B cell (primary cell): ENCODE data around the gene SLC12A6. TPM values are rescaled to one million over a fixed set of nuclear protein-coding genes. Genes with fewer than 3 reads are reported as not detected.

Experiments used
- ATAC-seq: fragments of 200-7000 bp; cut with Tn5 transposase; one replicate; pipeline ENCODE4 v1.10.0; 2021; ENCODE audit warnings: low read depth, mild to moderate bottlenecking, moderate number of reproducible peaks, moderate library complexity
- CTCF ChIA-PET: fragments of 350-600 bp; sonication (Branson Sonifier 250); formaldehyde crosslinking; loops from one replicate; lab custom pipeline; 2021; ENCODE audit warnings: antibody characterized with exemption, inconsistent platforms; lab: Charles Lee
- POLR2A ChIA-PET: fragments of 350-600 bp; sonication (Branson Sonifier 250); formaldehyde crosslinking; loops from one replicate; lab custom pipeline; 2021; ENCODE audit warnings: antibody characterized with exemption; lab: Charles Lee
- DNase-seq: peaks from one replicate; pipeline ENCODE4 v3.0.0; 2013
- H2AFZ ChIP-seq: 2 replicates; pipeline ENCODE4 v1.6.1; 2012; ENCODE audit warnings: mild to moderate bottlenecking, low read depth, low read length; ENCODE audit not compliant: insufficient read depth, poor library complexity, severe bottlenecking
- H3K27ac ChIP-seq, 2 donors: 1 replicate in 1 of 2; 2 replicates in 1 of 2; pipeline ENCODE4 v1.5.1; 2012 to 2013; ENCODE audit warnings: low read length in 2 of 2, mild to moderate bottlenecking in 2 of 2, moderate library complexity in 1 of 2
- H3K27me3 ChIP-seq, 4 experiments: fragments of 200-600 bp in 1 of 4; sonication (generic) in 1 of 4; replicated peaks in 1 of 4; 1 replicate in 2 of 4; 2 replicates in 2 of 4; pipeline versions ENCODE4 v1.6.1 to v1.7.0; 2013 to 2016; ENCODE audit warnings: low read length in 3 of 4, mild to moderate bottlenecking in 2 of 4, mixed read lengths in 1 of 4, moderate library complexity in 1 of 4; ENCODE audit not compliant: insufficient read depth in 4 of 4, control insufficient read depth in 3 of 4; ENCODE audit errors: control extremely low read depth in 1 of 4
- H3K36me3 ChIP-seq, 2 experiments: replicated peaks in 1 of 2; 1 replicate in 1 of 2; 2 replicates in 1 of 2; pipeline versions ENCODE4 v1.6.1 to v1.7.1; 2013; ENCODE audit warnings: low read length in 1 of 2; ENCODE audit not compliant: insufficient read depth in 2 of 2, control insufficient read depth in 1 of 2; ENCODE audit errors: control extremely low read depth in 1 of 2, extremely low read depth in 1 of 2
- H3K4me1 ChIP-seq, 2 donors: fragments of 200-600 bp in 1 of 2; sonication (generic) in 1 of 2; 1 replicate in 1 of 2; 2 replicates in 1 of 2; pipeline versions ENCODE4 v1.5.1 to v1.6.1; 2013 to 2017; ENCODE audit warnings: low read length in 2 of 2; ENCODE audit not compliant: control insufficient read depth in 2 of 2, insufficient read depth in 2 of 2
- H3K4me2 ChIP-seq: replicated peaks from 2 replicates; pipeline ENCODE3; 2012; ENCODE audit warnings: mild to moderate bottlenecking, low read depth, low read length; ENCODE audit not compliant: poor library complexity, severe bottlenecking
- H3K4me3 ChIP-seq, 5 experiments: fragments of 200-600 bp in 1 of 5; sonication (generic) in 1 of 5; 1 replicate in 3 of 5; 2 replicates in 2 of 5; pipeline versions ENCODE4 v1.5.1 to v1.7.0; 2011 to 2016; ENCODE audit warnings: low read length in 4 of 5, mild to moderate bottlenecking in 4 of 5, low read depth in 2 of 5, control low read depth in 1 of 5, moderate library complexity in 1 of 5; ENCODE audit not compliant: insufficient read depth in 1 of 5; ENCODE audit errors: control extremely low read depth in 1 of 5, extremely low read depth in 1 of 5
- H3K79me2 ChIP-seq: fragments of 200-600 bp; sonication (generic); one replicate; pipeline ENCODE4 v1.6.0; 2016; ENCODE audit warnings: low read length; ENCODE audit not compliant: control insufficient read depth, insufficient read depth
- H3K9ac ChIP-seq: fragments of 200-600 bp; sonication (generic); 2 replicates; pipeline ENCODE4 v1.6.1; 2017; ENCODE audit warnings: mild to moderate bottlenecking, low read length, moderate library complexity
- H3K9me3 ChIP-seq, 3 donors: one replicate each; pipeline versions ENCODE4 v1.6.1 to v1.7.1; 2013; ENCODE audit warnings: low read length in 2 of 3; ENCODE audit not compliant: control insufficient read depth in 2 of 3, insufficient read depth in 1 of 3; ENCODE audit errors: control extremely low read depth in 1 of 3
- H4K20me1 ChIP-seq: 2 replicates; pipeline ENCODE4 v1.6.0; 2012; ENCODE audit warnings: mild to moderate bottlenecking, low read length; ENCODE audit not compliant: insufficient read depth, control insufficient read depth, poor library complexity, severe bottlenecking
- H3K27ac Mint-ChIP-seq: one replicate; pipeline ENCODE4 v1.8.0; 2021; ENCODE audit warnings: mixed read lengths
- H3K27me3 Mint-ChIP-seq: one replicate; pipeline ENCODE4 v1.8.0; 2021; ENCODE audit warnings: mixed read lengths
- H3K4me1 Mint-ChIP-seq: one replicate; pipeline ENCODE4 v1.8.0; 2021; ENCODE audit warnings: mixed read lengths
- H3K4me3 Mint-ChIP-seq: one replicate; pipeline ENCODE4 v1.8.0; 2021; ENCODE audit warnings: mixed read lengths
- H3K9me3 Mint-ChIP-seq: one replicate; pipeline ENCODE4 v1.8.0; 2022; ENCODE audit warnings: mixed read lengths; ENCODE audit not compliant: insufficient read depth
- EZH2 ChIP-seq: IDR thresholded peaks from 2 replicates; pipeline ENCODE4 v1.6.1; 2012; ENCODE audit warnings: borderline replicate concordance, low read depth, mild to moderate bottlenecking, moderate library complexity, low read length; ENCODE audit not compliant: insufficient read depth, poor library complexity, severe bottlenecking
- WGBS: methylation state at CpG from one replicate; pipeline ENCODE4 v1.1.5; 2013; ENCODE audit warnings: missing lambda C conversion rate; ENCODE audit not compliant: insufficient coverage; 5-methylcytosine and 5-hydroxymethylcytosine counted together
- intact Hi-C: fragments of 100-400 bp; cut with micrococcal nuclease; formaldehyde crosslinking; loops from one replicate; pipeline ENCODE4 v1.10.0; 2022
- polyA plus RNA-seq: library from polyadenylated mRNA; depleted of rRNA; stranded (reverse); fragments of >200 nt; gene quantifications from 2 replicates; pipeline ENCODE4 v1.2.3, GENCODE V29; 2012
- total RNA-seq, 2 donors: library from RNA; stranded (reverse); fragments of 120-200 nt in 1 of 2; gene quantifications; 1 replicate in 1 of 2; 2 replicates in 1 of 2; pipeline versions ENCODE4 v1.2.3 to v1.2.4, GENCODE V29; 2013 to 2022
- TF ChIP-seq, protein P1 (sequence below): fragments of 200-600 bp; IDR thresholded peaks from one replicate; pipeline ENCODE4 v1.8.0; 2022; ENCODE audit warnings: antibody characterized with exemption, mild to moderate bottlenecking

Gene SLC12A6
- total and polyA plus RNA-seq, 2 donors (not counting 1 experiment from before 2014, with no cell fraction given) = 75.8 to 141 TPM

GRCh38 chr15:34258151-34258550 is 79.4 kb downstream of the SLC12A6 start:
- H3K9ac ChIP-seq = no peak overlapping the region
- H3K27ac Mint-ChIP-seq = no peak overlapping the region
- no peak for DNase-seq
- H3K27me3 Mint-ChIP-seq = no peaks in the 10 kb centered on the region
- no peak overlapping the region for H3K4me3 Mint-ChIP-seq
- intact Hi-C loops = loop anchor here (10.0 kb wide), 1 partner anchor 47 kb away; no protein-coding TSS in a partner anchor
- TF ChIP-seq EZH2 = no peak
- H2AFZ ChIP-seq = no peak overlapping the region
- no peaks in the 10 kb centered on the region for H3K4me1 ChIP-seq
- no peak overlapping the region for H3K4me2 ChIP-seq
- H3K79me2 ChIP-seq = peaks cover 3% of the 10 kb centered on the region
- ChIA-PET POLR2A (no interaction called here), CTCF (interaction anchor here (1.2 to 1.8 kb wide), 3 partner anchors 16 to 330 kb away, joined by 5 to 6 read pairs (median 5); partner anchors contain the start of gene LPCAT4)
- no peaks in the 10 kb centered on the region for H3K27me3 ChIP-seq
- no peaks in the 10 kb centered on the region for H3K4me1 Mint-ChIP-seq
- peaks cover 7 to 60% of the 10 kb centered on the region in 2 experiments for H3K36me3 ChIP-seq
- no peak overlapping the region for H3K4me3 ChIP-seq
- H3K9me3 Mint-ChIP-seq = no peaks in the 10 kb centered on the region
- H3K9me3 ChIP-seq = peaks cover 0 to 7% (median 0%) of the 10 kb centered on the region in 3 donors
- H4K20me1 ChIP-seq = peaks cover 12% of the 10 kb centered on the region
- ATAC-seq = no peak
- H3K27ac ChIP-seq = no peak overlapping the region
- no CpG with 5 or more reads among the region's 2 CpGs for WGBS

DNA sequence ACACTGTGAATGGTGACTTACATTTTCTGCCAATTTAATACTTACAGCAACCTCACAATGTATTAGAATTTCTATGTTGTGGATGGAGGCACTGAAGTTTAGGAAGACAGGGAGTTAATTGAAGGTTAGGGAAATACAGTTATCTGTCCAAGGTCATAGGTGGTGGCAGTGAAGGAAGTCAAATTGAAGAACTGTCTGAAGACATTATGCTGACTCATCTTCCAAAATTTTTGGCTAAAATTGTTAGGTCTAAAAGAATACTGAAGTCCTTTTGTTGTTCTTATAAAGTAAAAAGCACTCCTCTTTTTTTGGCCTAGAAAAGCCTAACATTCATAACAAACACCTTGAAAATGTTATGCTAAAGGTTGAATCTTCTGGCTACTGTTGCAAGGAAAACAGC is 85.0 kb downstream of the SLC12A6 start:
- no peak overlapping the region for H3K27ac Mint-ChIP-seq

More for the DNA sequence above, 85.0 kb downstream of the SLC12A6 start:
- Histone ChIP-seq H3K27me3 (no peaks in the 10 kb centered on the region), H3K4me2 (no peak overlapping the region), H3K4me1 (no peaks in the 10 kb centered on the region), H4K20me1 (no peaks in the 10 kb centered on the region), H3K79me2 (no peaks in the 10 kb centered on the region), H3K9me3 (no peaks in the 10 kb centered on the region), H3K9ac (no peak overlapping the region), H3K4me3 (no peak overlapping the region), H3K27ac (no peak overlapping the region), H3K36me3 (peaks cover 4 to 83% of the 10 kb centered on the region in 2 experiments), H2AFZ (no peak overlapping the region)
- no peak for TF ChIP-seq EZH2
- TF ChIP-seq, protein P1, sequence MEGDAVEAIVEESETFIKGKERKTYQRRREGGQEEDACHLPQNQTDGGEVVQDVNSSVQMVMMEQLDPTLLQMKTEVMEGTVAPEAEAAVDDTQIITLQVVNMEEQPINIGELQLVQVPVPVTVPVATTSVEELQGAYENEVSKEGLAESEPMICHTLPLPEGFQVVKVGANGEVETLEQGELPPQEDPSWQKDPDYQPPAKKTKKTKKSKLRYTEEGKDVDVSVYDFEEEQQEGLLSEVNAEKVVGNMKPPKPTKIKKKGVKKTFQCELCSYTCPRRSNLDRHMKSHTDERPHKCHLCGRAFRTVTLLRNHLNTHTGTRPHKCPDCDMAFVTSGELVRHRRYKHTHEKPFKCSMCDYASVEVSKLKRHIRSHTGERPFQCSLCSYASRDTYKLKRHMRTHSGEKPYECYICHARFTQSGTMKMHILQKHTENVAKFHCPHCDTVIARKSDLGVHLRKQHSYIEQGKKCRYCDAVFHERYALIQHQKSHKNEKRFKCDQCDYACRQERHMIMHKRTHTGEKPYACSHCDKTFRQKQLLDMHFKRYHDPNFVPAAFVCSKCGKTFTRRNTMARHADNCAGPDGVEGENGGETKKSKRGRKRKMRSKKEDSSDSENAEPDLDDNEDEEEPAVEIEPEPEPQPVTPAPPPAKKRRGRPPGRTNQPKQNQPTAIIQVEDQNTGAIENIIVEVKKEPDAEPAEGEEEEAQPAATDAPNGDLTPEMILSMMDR = no peak
- H3K4me1 Mint-ChIP-seq = no peaks in the 10 kb centered on the region
- intact Hi-C loops = loop anchor here (10.0 kb wide), 1 partner anchor 52 kb away; no protein-coding TSS in a partner anchor
- ATAC-seq = no peak
- POLR2A ChIA-PET = no interaction called here
- DNase-seq = no peak
- H3K4me3 Mint-ChIP-seq = no peak overlapping the region
- H3K27me3 Mint-ChIP-seq = no peaks in the 10 kb centered on the region
- no peaks in the 10 kb centered on the region for H3K9me3 Mint-ChIP-seq
- CTCF ChIA-PET = no interaction called here
